ENCODE results near the gene KDM1A. TPM values are rescaled to one million over a fixed set of nuclear protein-coding genes. Genes with fewer than 3 reads are reported as not detected.

Gene KDM1A
- total and polyA plus RNA-seq, 2 of the 13 experiments (the other 11 are each of a cell fraction or from before 2014, with no cell fraction given), result 81.3 to 173 TPM

DNA sequence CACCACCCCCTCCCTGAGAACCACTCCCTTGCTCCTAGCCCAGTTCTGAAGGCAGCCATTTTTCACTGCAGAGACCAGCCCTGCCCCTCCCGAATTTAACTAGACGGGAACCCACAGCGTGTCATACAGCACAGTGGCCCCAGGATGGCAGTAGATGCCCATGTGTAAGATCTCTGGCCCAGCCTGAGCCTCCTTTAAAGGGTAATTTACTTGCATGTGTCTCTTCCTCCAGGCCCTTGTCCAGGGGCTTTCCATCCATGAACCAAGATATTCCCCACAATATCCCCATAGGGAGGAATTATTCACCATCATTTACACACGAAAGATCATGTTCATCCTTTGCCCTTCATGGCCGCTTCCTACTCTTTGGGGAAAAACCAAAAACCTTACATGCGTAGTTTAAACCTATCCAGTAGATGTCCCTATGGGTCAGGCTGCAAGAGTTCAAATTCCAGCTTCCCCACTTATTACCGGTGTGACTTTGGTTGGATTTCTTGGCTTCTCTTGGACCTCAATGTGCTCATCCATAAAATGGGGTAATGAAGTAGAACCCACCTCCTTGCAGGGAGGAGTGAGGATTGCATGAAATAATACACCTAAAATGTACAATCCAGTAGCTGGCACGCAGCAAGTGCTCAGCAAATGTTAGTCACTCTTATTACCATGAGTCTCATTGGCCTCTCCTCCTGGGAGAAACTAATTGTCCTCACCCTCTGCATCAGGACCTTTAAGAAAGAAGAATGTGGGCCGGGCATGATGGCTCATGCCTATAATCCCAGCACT is 42.6 kb upstream of the KDM1A start (continued):
- TF ChIP-seq, protein P1, sequence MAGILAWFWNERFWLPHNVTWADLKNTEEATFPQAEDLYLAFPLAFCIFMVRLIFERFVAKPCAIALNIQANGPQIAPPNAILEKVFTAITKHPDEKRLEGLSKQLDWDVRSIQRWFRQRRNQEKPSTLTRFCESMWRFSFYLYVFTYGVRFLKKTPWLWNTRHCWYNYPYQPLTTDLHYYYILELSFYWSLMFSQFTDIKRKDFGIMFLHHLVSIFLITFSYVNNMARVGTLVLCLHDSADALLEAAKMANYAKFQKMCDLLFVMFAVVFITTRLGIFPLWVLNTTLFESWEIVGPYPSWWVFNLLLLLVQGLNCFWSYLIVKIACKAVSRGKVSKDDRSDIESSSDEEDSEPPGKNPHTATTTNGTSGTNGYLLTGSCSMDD (CRISPR knock-in tag; IDR thresholded peaks at IDR 0.05), result no peak
- TF ChIP-seq ZNF331 (CRISPR knock-in tag; IDR thresholded peaks at IDR 0.05) (peak; percentile 35; the same call in 1 of the 2 replicates), ZNF235 (CRISPR knock-in tag; IDR thresholded peaks at IDR 0.05; ENCODE audit: borderline replicate concordance) (no peak), ZFY (CRISPR knock-in tag; IDR thresholded peaks at IDR 0.05) (no peak), ZNF619 (CRISPR knock-in tag; IDR thresholded peaks at IDR 0.05) (no peak), YY1 (IDR thresholded peaks at IDR 0.05; ENCODE audit: insufficient read depth, insufficient replicate concordance, low read depth, low read length) (peak; percentile 82), ELF1 (CRISPR knock-in tag; IDR thresholded peaks at IDR 0.05) (no peak), DPF2 (CRISPR knock-in tag; IDR thresholded peaks at IDR 0.05; ENCODE audit: borderline replicate concordance, low read depth) (no peak), SNAPC2 (CRISPR knock-in tag; IDR thresholded peaks at IDR 0.05) (no peak), ZNF775 (CRISPR knock-in tag; IDR thresholded peaks at IDR 0.05; ENCODE audit: borderline replicate concordance) (no peak), ZNF510 (CRISPR knock-in tag; IDR thresholded peaks at IDR 0.05; ENCODE audit: low read depth) (no peak), POLR2AphosphoS5 (IDR thresholded peaks at IDR 0.05; ENCODE audit: low read depth, low read length) (no peak), ZSCAN31 (CRISPR knock-in tag; IDR thresholded peaks at IDR 0.05; ENCODE audit: low read depth) (no peak), ZNF816 (CRISPR knock-in tag; IDR thresholded peaks at IDR 0.05; ENCODE audit: borderline replicate concordance) (no peak), GFI1 (CRISPR knock-in tag; IDR thresholded peaks at IDR 0.05; ENCODE audit: borderline replicate concordance) (no peak), NR2F1 (CRISPR knock-in tag; IDR thresholded peaks at IDR 0.05) (no peak), KDM5B (CRISPR knock-in tag; IDR thresholded peaks at IDR 0.05; ENCODE audit: borderline replicate concordance) (no peak), FOSL2 (CRISPR knock-in tag; IDR thresholded peaks at IDR 0.05) (peak; percentile 19; the same call in 1 of the 2 replicates), RFX5 (IDR thresholded peaks at IDR 0.05; ENCODE audit: low read depth, low read length) (no peak), MAZ (IDR thresholded peaks at IDR 0.05; ENCODE audit: borderline replicate concordance, low read depth, low read length) (no peak), MAZ (CRISPR knock-in tag; IDR thresholded peaks at IDR 0.05; ENCODE audit: low read depth) (no peak), ZFP36 (IDR thresholded peaks at IDR 0.05; ENCODE audit: borderline replicate concordance, low read depth, low read length, partially characterized antibody) (no peak), MZF1 (CRISPR knock-in tag; IDR thresholded peaks at IDR 0.05; ENCODE audit: borderline replicate concordance) (no peak), NFE2 (CRISPR knock-in tag; IDR thresholded peaks at IDR 0.05) (no peak), MAFG (CRISPR knock-in tag; IDR thresholded peaks at IDR 0.05) (no peak), ZNF788 (CRISPR knock-in tag; IDR thresholded peaks at IDR 0.05; ENCODE audit: borderline replicate concordance) (no peak), FOXA1 (IDR thresholded peaks at IDR 0.05) (no peak), FOXA1 (CRISPR knock-in tag; IDR thresholded peaks at IDR 0.05) (no peak)
- TF ChIP-seq, protein P2, sequence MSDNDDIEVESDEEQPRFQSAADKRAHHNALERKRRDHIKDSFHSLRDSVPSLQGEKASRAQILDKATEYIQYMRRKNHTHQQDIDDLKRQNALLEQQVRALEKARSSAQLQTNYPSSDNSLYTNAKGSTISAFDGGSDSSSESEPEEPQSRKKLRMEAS (IDR thresholded peaks at IDR 0.05), result 0 out of 2 replicates have a peak, but pooled peaks have one; percentile 4
- TF ChIP-seq, protein P3, sequence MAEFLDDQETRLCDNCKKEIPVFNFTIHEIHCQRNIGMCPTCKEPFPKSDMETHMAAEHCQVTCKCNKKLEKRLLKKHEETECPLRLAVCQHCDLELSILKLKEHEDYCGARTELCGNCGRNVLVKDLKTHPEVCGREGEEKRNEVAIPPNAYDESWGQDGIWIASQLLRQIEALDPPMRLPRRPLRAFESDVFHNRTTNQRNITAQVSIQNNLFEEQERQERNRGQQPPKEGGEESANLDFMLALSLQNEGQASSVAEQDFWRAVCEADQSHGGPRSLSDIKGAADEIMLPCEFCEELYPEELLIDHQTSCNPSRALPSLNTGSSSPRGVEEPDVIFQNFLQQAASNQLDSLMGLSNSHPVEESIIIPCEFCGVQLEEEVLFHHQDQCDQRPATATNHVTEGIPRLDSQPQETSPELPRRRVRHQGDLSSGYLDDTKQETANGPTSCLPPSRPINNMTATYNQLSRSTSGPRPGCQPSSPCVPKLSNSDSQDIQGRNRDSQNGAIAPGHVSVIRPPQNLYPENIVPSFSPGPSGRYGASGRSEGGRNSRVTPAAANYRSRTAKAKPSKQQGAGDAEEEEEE (CRISPR knock-in tag; IDR thresholded peaks at IDR 0.05; ENCODE audit: borderline replicate concordance), result no peak

Measured in HepG2 (cell line).